Coronary artery (tissue), 2 donors: Measurements from ENCODE around the gene ONECUT3.

Source experiments
- DNase-seq: peaks from one replicate; pipeline ENCODE4 v3.0.0-alpha.2; 2017; ENCODE audit warnings: low spot score
- H3K27ac ChIP-seq, 2 donors: fragments of 200-600 bp; sonication (generic); one replicate each; pipeline ENCODE4 v1.5.1; 2016 to 2019
- H3K4me3 ChIP-seq: fragments of 200-600 bp; sonication (generic); 2 replicates; pipeline ENCODE4 v1.5.1; 2016; ENCODE audit warnings: mild to moderate bottlenecking, moderate library complexity
- TF ChIP-seq, protein P1 (sequence below): fragments of 200-600 bp; sonication (generic); IDR thresholded peaks from one replicate; pipeline ENCODE4 v1.5.1; 2019; ENCODE audit warnings: antibody characterized with exemption

ONECUT3 gene

DNA sequence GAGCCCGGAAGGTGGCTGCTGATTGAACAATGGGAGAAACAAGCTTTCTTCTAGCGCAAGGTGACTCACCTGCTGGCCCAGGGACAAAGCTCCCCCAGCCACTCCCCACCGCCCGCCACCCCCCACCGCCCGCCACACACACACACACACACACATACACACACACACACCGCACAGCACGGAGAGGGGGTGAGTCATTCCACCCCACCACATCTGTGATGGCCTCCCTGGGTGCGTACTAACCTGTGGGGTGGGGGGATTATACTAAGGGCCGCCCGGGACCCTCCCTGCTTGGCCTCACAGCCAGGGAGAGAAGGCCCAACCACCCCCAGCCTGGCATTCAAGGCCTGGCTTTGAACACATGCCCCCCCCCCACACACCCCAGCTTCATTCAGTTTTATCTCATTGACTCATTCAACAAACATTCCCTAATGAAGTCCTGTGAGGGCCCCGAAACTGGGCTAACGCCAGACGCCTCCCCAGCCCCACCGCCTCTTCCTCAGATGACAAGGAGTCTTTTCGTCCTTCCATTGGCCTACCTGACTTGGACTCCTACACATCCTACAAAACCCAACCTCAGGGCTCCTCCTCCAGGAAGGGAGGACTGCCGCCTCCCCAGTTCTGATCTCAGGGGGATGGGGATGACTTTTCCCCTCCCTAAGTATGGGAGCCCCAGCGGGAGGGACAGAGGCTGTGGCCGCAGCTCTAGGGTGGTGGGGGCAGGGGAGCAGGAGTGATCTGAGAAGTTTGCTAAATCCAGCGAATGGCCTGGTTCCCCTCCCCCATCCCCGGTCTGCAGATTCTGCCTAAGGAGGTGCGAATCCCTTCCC lies 5.8 kb upstream of the ONECUT3 start:
- Histone ChIP-seq H3K27ac (no peak overlapping the region), H3K4me3 (no peak overlapping the region)
- DNase-seq: no peak
- TF ChIP-seq, protein P1, sequence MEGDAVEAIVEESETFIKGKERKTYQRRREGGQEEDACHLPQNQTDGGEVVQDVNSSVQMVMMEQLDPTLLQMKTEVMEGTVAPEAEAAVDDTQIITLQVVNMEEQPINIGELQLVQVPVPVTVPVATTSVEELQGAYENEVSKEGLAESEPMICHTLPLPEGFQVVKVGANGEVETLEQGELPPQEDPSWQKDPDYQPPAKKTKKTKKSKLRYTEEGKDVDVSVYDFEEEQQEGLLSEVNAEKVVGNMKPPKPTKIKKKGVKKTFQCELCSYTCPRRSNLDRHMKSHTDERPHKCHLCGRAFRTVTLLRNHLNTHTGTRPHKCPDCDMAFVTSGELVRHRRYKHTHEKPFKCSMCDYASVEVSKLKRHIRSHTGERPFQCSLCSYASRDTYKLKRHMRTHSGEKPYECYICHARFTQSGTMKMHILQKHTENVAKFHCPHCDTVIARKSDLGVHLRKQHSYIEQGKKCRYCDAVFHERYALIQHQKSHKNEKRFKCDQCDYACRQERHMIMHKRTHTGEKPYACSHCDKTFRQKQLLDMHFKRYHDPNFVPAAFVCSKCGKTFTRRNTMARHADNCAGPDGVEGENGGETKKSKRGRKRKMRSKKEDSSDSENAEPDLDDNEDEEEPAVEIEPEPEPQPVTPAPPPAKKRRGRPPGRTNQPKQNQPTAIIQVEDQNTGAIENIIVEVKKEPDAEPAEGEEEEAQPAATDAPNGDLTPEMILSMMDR: no peak

DNA sequence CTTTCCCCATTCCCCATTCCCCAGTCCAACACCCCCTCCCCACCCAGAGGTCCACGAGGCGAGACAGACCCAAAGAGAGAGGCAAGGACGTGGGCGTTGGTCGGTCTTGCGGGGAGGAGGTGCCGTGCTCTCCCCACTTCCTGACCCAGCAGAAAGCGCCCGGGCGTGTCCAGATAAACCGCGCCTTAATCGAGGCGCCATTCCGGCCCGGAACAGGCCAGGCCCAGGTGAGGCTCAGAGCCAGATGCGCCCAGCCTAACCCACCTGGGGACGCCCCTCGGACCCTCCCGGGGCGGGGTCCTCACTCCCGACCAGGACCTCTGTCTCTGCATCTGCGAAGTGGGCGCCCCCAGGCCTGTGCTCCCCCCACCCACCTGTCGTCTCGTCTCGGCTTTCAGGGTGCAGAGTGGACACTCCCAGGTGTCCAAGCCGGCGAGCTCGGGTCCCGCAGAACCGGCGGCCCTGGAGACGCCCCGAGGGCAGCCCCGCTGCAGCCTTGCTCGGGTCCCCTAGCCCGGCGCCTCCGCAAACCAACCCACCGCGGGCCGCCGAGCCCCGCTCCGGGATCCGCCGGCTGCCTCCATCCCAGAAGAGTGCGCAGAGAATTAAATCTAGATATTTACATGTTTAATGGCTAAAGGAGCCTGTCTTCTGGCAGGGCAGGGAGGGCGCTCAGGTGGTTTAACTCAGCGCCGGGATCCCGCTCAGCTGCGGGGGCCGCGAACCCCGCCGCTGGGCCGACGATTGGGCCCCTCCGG lies 5.0 kb upstream of the ONECUT3 start:
- Histone ChIP-seq H3K4me3 (peak overlapping the region; percentile 52), H3K27ac (no peak overlapping the region)
- TF ChIP-seq, protein P1: no peak
- no peak for DNase-seq

DNA sequence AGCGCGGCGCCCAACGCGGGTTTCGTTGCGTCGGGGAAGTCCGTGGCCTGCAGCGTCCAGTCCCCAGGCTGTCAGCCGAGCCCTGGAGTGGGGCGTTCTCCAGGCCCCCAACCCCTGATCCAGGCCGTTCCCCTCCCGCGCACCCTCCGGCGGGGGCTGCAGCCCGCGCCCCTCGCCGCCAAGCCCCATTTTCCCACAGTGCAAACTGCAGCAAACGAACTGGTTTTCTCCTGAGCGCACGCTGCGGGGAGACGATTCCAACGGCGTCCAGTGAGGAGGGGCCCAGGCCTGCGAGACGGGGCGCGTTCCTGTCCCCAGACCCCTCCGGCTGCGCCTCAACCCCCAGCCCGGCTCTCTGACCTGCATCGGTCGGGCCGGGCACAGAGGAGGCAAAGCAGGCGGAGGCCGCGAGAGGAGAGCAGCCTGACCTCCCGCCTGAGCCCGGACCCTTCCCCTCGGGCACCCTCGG lies 4.4 kb upstream of the ONECUT3 start:
- H3K27ac ChIP-seq: no peak overlapping the region
- no peak for DNase-seq

DNA sequence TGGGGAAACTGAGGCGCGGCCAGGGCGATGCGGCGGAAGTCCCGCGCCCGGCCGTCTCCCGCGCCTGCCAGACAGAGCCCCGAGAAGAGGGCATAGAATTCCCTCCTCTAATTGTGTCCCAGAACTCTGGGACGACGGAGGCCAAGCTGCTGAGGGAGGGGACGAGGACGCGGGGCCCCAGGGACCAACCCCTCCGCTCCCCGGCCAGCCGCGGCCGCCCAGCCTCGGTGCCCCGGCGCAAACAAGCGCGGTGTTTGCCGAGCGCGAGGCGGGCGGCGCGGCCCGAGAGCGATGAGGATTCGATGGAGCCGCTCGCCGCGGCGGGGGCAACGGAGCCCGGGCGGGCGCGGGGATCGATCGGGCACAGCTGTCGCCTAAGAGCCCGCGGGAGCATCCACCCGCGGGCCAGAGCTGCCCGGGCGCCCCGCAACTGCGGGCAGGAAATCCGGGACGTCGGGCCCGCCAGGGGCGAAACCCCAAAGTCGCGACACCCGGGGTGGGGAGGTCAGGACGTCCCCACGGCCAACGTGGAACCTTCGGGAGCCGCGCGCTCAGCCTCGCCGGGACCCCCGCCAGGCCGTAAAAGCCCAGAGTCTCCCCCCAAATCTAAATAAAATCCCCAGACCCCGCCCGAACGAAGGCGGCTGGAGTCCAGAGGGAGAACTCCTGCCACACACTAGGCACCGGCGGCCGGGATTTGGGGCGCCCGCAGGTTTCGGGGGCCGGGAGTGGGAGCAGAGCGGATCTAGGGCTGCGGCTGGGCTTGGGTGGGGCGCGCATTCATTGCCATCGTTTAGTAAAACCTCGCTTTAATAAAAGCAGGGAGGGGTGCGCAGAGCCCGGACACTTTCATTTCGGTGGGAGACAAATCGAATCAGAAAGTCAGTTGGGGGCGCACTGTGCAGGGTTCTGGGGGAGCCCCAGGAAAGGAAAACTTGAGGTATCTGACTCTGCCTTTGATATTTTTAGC lies 3.6 kb upstream of the ONECUT3 start:
- no peak for DNase-seq
- peak overlapping the region; percentile 52 for H3K4me3 ChIP-seq
- TF ChIP-seq, protein P1: no peak
- no peak overlapping the region for H3K27ac ChIP-seq

More for the DNA sequence above, 4.4 kb upstream of the ONECUT3 start:
- TF ChIP-seq, protein P1: no peak
- peak overlapping the region; percentile 52 for H3K4me3 ChIP-seq

DNA sequence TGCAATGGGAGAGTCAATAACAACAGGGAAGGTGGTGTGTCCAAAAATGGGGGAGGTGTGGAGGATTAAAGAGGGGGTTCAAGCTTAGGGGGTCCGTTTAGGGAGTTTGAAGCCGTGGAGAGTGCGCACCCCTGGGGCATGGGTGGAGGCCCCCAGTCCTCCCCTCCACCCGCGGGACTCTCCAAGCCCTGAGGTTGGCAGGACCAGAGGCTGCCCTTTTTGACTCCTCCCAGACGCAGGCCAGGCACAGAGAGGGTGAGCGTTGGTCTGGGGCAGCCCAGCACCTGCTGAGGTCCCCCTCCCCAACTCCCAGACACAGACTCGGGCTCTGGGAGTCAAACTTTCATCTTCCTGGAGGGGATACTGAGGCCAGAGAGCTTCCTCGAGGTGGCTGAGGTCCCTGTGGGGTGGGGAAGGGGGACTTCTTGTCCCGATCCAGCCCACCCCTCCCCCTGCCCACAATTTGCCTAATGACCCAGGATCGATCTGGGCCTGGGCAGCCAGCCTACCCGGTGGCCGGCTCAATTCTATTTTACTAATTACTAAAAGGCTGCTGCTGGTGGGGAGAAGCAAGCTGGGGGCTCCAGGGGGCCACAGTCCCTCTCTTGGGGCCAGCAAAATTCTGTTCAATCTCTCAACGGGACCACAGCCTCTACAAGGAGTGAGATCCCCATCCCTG lies 2.8 kb upstream of the ONECUT3 start:
- TF ChIP-seq, protein P1: no peak
- peak overlapping the region; percentile 52 for H3K4me3 ChIP-seq
- no peak for DNase-seq
- H3K27ac ChIP-seq: no peak overlapping the region

DNA sequence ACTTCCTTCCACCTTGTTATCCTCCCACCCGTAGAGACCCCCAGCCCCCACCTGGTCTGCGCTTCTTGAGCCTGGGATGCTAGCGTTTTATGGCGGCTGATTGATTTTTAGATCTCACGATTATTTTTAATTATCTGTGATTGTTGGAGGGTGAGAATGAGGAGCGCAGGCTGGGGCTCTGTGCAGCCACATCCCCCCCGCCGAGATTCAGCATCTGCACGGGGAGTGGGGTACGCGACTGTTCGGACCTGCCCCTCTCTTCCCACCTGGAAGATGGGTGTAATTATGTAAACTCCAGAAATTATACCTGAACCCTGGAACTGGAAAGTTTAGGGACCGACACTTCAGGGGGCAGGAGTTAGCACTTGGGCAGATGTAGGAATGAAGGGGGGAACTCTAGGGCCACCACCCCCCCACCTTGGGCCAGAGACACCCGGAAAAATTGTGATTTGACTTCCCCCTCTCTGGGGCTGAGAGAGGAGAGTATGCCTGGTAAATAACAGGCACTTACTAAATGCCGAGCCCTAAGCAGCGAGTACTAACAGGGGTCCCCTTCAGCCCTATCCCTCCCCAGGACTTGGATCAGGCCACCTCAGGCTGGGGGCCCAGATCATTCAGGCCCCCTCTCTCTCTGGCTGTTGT lies 1.8 kb upstream of the ONECUT3 start:
- TF ChIP-seq, protein P1: no peak
- Histone ChIP-seq H3K4me3 (no peak overlapping the region), H3K27ac (no peak overlapping the region)
- DNase-seq: no peak
